Kidney tubule cell (primary cell): ENCODE measurements around the gene RAB39A.
A peak's percentile ranks its signal among the peaks of the same experiment; 100 is the strongest.

Experiments
- DNase-seq: peaks from one replicate; pipeline ENCODE4 v3.0.0-alpha.2; 2018; ENCODE audit warnings: low spot score

RAB39A gene

DNA sequence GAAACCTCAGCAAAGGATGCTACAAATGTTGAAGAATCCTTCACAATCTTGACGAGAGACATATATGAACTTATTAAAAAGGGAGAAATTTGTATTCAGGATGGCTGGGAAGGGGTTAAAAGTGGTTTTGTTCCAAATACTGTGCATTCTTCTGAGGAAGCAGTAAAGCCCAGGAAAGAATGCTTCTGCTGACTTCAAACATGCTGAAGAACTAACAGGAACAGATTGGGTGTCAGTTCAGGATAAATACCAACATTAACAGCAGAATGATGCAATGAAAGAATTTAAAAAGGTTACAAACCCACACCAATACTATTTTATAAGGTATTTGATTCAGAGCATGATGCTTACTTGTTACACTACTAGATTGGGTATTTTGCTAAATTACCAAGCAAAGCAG lies 33.9 kb downstream of the RAB39A start:
- DNase-seq: no peak

- DNase-seq: peak; percentile 14
Measured at GRCh38 chr11:107963091-107963490, 34.8 kb downstream of the RAB39A start.

- DNase-seq: no peak
Measured at GRCh38 chr11:107969219-107969618, 41.0 kb downstream of the RAB39A start.

DNA sequence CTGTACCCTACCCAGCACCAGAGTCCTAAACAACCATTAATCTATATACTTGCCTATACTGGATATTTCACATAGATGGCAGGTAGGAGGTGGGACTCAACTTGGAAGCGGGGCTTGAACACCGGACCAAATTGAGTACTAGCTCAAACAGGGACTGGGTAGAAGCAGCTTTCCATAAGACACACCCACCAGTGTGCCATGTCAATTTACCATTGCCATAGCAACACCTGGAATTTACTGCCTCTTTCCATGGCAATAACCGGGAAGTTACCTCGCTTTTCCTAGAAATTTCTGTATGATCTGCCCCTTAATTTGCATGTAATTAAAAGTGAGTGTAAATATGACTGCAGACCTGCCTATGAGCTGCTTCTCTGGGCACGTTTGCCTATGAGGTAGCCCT lies 41.8 kb downstream of the RAB39A start:
- no peak for DNase-seq

DNA sequence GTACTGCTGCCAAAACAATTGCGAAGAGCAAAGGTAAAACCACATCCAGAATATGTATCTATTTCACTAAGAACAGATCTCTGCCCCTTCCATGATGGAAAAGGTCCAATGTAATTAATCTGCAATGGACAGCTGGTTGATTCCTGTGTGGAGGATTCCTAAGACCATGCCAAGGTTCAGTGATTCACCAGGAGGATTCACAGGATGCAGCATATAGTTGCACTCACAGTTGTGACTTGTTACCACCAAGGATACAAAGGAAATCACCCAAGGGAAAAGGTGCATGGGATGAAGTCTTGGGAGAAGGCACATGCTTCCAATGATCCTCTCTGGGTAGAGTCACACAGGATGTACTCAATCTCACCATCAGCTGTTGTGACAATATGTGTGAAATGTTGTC lies 45.4 kb downstream of the RAB39A start:
- no peak for DNase-seq

DNA sequence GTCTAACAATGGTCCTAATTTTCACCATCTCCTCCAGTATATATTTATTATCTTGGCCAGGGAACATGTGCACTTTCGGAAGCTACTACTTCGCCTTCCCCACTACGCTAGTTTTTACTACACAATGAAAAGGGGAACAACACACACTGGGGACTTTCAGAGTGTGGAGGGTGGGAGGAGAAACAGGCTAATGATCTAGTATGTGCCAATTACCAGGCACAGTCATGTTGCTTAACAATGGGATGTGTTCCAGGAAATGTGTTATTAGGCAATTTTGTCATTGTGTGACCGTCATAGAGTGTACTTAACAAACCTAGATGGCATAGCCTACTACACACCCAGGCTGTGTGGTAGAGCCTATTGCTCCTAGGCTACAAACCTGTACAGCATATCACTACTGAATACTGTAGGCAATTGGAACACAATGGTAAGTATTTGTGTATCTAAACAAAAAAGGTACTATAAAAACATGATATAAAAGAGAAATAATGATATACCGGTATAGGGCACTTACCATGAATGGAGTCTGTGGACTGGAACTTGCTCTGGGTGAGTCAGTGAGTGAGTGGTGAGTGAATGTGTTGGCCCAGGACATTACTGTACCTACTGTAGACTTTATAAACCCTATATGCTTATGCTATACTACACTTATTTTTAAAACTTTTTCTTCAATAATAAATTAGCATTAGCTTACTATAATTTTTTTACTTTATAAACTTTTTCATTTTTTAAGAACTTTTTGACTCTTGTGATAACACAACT lies 60.3 kb downstream of the RAB39A start:
- DNase-seq: peak; percentile 44

DNA sequence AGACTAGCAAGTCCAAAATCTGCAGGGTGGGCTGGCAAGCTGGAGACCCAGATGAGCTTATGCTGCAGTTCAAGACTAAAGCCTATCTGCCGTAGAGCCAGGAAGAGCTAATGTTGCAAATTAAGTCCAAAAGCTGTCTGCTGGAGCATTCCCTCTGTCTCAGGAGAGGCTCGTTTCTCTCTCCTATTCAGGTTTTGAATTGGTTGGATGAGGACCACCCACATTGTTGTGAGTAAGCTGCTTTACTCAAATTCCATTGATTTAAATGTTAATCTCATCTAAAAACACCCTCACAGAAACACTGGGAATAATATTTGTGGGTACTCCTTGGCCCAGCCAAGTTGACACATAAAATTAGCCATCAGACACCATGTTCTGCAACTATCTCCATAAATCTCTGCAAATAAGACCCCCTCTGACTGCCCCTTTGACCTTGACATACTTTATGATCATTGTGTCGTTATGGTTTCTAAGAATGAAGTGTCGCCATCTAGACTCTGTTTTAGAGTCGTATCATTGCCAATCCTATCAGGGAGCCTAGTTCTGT lies 63.7 kb downstream of the RAB39A start:
- DNase-seq: no peak

GRCh38 chr11:107996006-107996776 lies 67.9 kb downstream of the RAB39A start:
- no peak for DNase-seq

DNA sequence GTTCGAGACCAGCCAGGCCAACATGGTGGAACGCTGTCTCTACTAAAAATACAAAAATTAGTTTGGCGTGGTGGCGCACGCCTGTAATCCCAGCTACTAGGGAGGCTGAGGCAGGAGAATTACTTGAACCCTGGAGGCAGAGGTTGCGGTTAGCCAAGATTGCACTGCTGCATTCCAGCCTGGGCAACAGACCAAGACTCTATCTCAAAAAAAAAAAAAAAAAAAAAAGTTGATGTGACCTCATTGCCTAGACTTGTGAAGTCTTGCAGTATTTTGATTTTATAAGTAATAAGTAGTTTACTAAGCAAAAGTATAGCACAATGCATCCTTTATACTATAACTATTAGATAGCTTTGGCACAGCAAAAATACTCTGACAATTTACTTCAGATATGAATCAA lies 70.5 kb downstream of the RAB39A start:
- DNase-seq: no peak

DNA sequence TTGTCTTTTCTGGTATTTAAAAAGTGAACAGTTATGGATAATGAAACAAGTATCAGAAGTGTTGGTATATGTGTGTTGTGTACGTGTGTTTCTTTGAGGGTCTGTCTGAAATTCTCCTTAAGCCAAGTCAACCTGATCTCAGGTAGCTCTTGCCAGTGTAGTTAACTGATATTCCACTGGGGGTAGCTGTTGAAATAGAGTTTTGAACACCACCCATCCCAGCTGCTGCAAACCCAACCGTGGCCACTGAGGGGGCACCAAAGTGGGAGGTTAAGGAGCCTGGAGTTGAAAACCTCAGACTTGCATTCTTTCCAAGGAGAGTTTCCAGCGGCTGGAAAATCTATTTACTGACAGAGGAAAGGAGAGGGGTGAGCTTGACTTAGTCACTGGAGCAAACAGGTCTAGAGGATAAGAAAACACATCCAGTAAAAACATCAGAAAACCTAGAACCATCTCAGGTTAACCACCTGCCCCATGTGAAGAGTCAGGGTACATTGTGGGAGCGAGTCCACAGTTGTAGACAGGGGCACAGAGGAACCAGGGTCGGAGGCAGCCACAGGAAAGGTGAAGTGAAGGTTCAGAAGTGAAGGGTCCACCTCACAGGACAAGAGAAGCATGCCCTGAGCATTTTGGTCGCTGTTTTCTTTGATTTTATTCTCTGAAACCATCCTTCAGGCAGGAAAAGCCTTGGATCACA lies 71.7 kb downstream of the RAB39A start:
- peak; percentile 66 for DNase-seq

GRCh38 chr11:108002476-108002875 lies 74.2 kb downstream of the RAB39A start:
- DNase-seq: no peak

GRCh38 chr11:108003623-108004022 lies 75.4 kb downstream of the RAB39A start:
- DNase-seq: no peak

- no peak for DNase-seq
Measured at GRCh38 chr11:108007819-108008218, 79.6 kb downstream of the RAB39A start.

DNA sequence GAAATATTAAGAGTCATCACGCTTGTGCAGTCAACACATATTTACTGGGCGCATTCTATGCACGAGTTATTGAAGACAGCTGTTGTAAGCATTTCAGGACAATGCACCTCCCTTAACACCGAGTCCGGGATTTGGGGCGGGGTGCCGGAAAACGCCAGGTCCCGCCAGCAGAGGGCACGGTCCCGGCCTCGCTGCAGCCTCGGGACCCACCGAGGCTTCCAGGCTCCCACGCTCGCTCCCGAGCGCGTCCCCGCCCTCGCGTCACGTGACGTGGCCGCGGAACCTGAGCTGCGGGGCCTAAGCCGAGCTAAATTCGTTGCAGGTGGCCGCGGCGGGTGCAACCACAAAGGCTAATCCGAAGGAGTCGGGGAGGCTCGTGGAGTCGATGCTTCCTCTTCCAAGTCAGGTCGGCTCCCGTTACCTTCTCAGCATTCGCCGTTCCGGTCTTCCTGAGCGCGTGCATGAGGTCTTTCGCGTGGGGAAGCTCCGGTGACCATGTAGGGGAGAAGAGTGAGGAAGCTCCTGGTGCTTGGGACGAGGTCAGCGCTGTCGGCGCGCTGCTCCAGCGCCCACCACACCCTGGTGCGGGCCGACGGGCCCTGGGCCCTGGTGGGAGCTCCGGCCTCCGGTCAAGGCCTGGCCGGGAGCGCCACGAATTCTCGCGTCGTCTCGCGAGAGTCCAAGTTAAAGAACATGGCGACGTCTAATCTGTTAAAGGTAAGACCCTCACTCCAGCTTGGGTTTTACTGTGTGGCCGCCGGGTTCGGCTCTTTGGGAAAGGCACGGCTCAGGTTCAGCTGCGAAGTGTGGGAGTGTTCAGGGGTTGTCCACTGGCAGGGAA lies 80.6 kb downstream of the RAB39A start, which contains the start of gene CUL5:
CUL5 (plus strand) TSS at position 243 of the 841 bp plus-strand sequence; CDS start at position 694, 451 bp downstream.
- DNase-seq: peak; percentile 90

GRCh38 chr11:108009497-108010370 lies 81.5 kb downstream of the RAB39A start:
- peak; percentile 60 for DNase-seq

GRCh38 chr11:108012139-108012725 lies 84.0 kb downstream of the RAB39A start:
- DNase-seq: no peak
